GM12801 (cell line): ENCODE results near the gene C1orf56.

Source experiments
- CTCF ChIP-seq: IDR thresholded peaks from one replicate; pipeline ENCODE4 v1.5.1; 2011; ENCODE audit warnings: control low read depth; ENCODE audit not compliant: insufficient read length; ENCODE audit errors: extremely low read depth

C1orf56 gene

DNA sequence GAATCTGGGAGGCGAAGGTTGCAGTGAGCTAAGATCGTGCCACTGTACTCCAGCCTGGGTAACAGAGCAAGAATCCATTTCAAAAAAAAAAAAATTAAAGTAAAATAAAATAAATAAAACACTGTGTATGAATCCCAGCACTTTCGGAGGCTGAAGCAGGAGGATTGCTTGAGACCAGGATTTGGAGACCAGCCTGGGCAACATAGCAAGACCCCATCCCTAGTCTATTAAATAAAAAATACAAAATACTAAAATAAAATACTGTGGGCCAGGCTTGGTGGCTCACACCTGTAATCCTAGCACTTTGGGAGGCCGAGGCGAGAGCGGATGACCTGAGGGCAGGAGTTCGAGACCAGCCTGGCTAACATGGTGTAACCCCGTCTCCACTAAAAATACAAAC lies 15.4 kb upstream of the C1orf56 start:
- TF ChIP-seq CTCF = no peak

- no peak for TF ChIP-seq CTCF
Observed at GRCh38 chr1:151035167-151035566, 12.4 kb upstream of the C1orf56 start.

DNA sequence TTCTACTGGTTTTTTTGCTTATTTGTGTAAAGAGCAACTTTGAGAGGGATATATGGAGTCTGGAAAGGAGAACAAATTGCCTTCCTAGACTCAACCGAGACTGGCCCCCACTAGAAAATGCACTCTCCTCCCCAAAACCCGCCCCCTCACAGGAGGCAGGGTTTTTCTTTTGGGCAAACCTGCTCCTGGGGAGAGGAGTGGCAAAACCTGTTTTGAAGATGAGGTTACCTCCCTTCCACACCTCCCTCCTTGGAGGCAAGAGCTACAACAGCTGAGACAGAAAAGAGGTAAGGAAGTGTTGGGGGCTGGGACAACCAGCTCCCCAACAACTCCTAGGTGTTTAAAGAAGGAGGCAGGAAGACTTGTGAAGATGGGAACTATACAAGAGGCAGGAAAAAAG lies 11.2 kb upstream of the C1orf56 start, which contains the start of gene BNIPL:
TSS of gene BNIPL (plus strand) at position 231 of the 400 bp plus-strand sequence. CDS start at position 371, 140 bp downstream.
- no peak for TF ChIP-seq CTCF

GRCh38 chr1:151037032-151037431 lies 10.5 kb upstream of the C1orf56 start:
- TF ChIP-seq CTCF = no peak

- TF ChIP-seq CTCF = no peak
Observed at GRCh38 chr1:151039521-151039920, 8.0 kb upstream of the C1orf56 start.

GRCh38 chr1:151043163-151043562 lies 4.4 kb upstream of the C1orf56 start:
- no peak for TF ChIP-seq CTCF

DNA sequence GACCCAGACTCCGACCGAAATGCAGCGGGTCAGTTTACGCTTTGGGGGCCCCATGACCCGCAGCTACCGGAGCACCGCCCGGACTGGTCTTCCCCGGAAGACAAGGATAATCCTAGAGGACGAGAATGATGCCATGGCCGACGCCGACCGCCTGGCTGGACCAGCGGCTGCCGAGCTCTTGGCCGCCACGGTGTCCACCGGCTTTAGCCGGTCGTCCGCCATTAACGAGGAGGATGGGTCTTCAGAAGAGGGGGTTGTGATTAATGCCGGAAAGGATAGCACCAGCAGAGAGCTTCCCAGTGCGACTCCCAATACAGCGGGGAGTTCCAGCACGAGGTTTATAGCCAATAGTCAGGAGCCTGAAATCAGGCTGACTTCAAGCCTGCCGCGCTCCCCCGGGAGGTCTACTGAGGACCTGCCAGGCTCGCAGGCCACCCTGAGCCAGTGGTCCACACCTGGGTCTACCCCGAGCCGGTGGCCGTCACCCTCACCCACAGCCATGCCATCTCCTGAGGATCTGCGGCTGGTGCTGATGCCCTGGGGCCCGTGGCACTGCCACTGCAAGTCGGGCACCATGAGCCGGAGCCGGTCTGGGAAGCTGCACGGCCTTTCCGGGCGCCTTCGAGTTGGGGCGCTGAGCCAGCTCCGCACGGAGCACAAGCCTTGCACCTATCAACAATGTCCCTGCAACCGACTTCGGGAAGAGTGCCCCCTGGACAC lies 534 bp downstream of the C1orf56 start:
- TF ChIP-seq CTCF = no peak
